GM21825 (cell line): ENCODE data around the gene ZNF362.
"Not testable (repeated sequence)": the region's sequence is repeated elsewhere in the genome, so short reads cannot be mapped to it uniquely, and the experiment has no call there.

Experiments used
- ATAC-seq: cut with Tn5 transposase; IDR thresholded peaks from one replicate; pipeline ENCODE4 v1.9.1; 2021; ENCODE audit warnings: mild to moderate bottlenecking, moderate library complexity; ENCODE audit not compliant: unreplicated experiment

ZNF362 gene

GRCh38 chr1:33256471-33257206 lies at the start of gene ZNF362:
Gene ZNF362, plus strand, starts transcription at chr1:33256492. Its CDS starts 14,083 bp downstream, at chr1:33270575.
- ATAC-seq = no peak

GRCh38 chr1:33211972-33212371 lies 44.3 kb upstream of the ZNF362 start:
- ATAC-seq = no peak

- no peak for ATAC-seq
These were observed 36.2 kb upstream of the ZNF362 start for GRCh38 chr1:33219886-33220661.

- ATAC-seq = no peak
These were observed 35.5 kb upstream of the ZNF362 start for GRCh38 chr1:33220676-33221384.

- no peak for ATAC-seq
These were observed 34.9 kb upstream of the ZNF362 start for GRCh38 chr1:33221385-33221758.

- no peak for ATAC-seq
These were observed 33.9 kb upstream of the ZNF362 start for GRCh38 chr1:33222381-33222780.

GRCh38 chr1:33224166-33224707 lies 32.1 kb upstream of the ZNF362 start:
- ATAC-seq = no peak

- ATAC-seq = no peak
These were observed 30.7 kb upstream of the ZNF362 start for GRCh38 chr1:33225586-33225985.

GRCh38 chr1:33228935-33229487 lies 27.3 kb upstream of the ZNF362 start:
- ATAC-seq = no peak

- ATAC-seq = no peak
These were observed 25.1 kb upstream of the ZNF362 start for GRCh38 chr1:33231166-33231565.

- ATAC-seq = no peak
These were observed 23.6 kb upstream of the ZNF362 start for GRCh38 chr1:33232716-33233115.

- no peak for ATAC-seq
These were observed 22.2 kb upstream of the ZNF362 start for GRCh38 chr1:33234131-33234530.

GRCh38 chr1:33234588-33234990 lies 21.7 kb upstream of the ZNF362 start:
- ATAC-seq = no peak

- ATAC-seq = no peak
These were observed 20.8 kb upstream of the ZNF362 start for GRCh38 chr1:33235521-33235920.

GRCh38 chr1:33236498-33236897 lies 19.8 kb upstream of the ZNF362 start:
- ATAC-seq = no peak

GRCh38 chr1:33237579-33237978 lies 18.7 kb upstream of the ZNF362 start:
- no peak for ATAC-seq

- ATAC-seq = not testable (repeated sequence)
These were observed 18.0 kb upstream of the ZNF362 start for GRCh38 chr1:33238194-33238724.

GRCh38 chr1:33239410-33239809 lies 16.9 kb upstream of the ZNF362 start:
- ATAC-seq = not testable (repeated sequence)

- ATAC-seq = no peak
These were observed 14.4 kb upstream of the ZNF362 start for GRCh38 chr1:33241866-33242265.

GRCh38 chr1:33242652-33243051 lies 13.6 kb upstream of the ZNF362 start:
- no peak for ATAC-seq
